IMR-90 (cell line): ENCODE data around the gene JMJD1C. TPM values are rescaled to one million over a fixed set of nuclear protein-coding genes. Genes with fewer than 3 reads are reported as not detected.
A peak's percentile ranks its signal among the peaks of the same experiment; 100 is the strongest.

Source experiments
- ATAC-seq: fragments of 200-7000 bp; cut with Tn5 transposase; 2 replicates; pipeline ENCODE4 v1.9.1; 2020; ENCODE audit warnings: low read depth, mild to moderate bottlenecking, moderate library complexity
- BruUV-seq: library from RNA; stranded (reverse); fragments of 400-500 nt; replicated peaks from 2 replicates; lab custom pipeline; 2021; lab: Mats Ljungman, UMichigan
- CTCF ChIA-PET: fragments of 300-600 bp; formaldehyde crosslinking; extraction: SDS; loops from one replicate; lab custom pipeline; 2021; ENCODE audit warnings: antibody characterized with exemption; lab: Yijun Ruan, JAX
- POLR2A ChIA-PET: fragments of 300-600 bp; sonication (Branson Sonifier 250); formaldehyde crosslinking; loops from one replicate; lab custom pipeline; 2022; ENCODE audit warnings: antibody characterized with exemption; ENCODE audit not compliant: unreplicated experiment; lab: Charles Lee
- DNase-seq: peaks from one replicate; pipeline ENCODE4 v3.0.0; 2013
- H2AFZ ChIP-seq: replicated peaks from 2 replicates; pipeline ENCODE3; 2013; ENCODE audit warnings: low read length, mild to moderate bottlenecking; ENCODE audit not compliant: poor library complexity
- H2AK5ac ChIP-seq: 2 replicates; pipeline ENCODE4 v1.6.1; 2013; ENCODE audit warnings: low read depth, low read length, inconsistent platforms
- H2AK9ac ChIP-seq: replicated peaks from 2 replicates; pipeline ENCODE3; 2013; ENCODE audit warnings: mild to moderate bottlenecking, low read depth, low read length, moderate library complexity; ENCODE audit not compliant: poor library complexity
- H2BK120ac ChIP-seq: 2 replicates; pipeline ENCODE4 v1.6.1; 2013; ENCODE audit warnings: low read depth, low read length, inconsistent platforms
- H2BK15ac ChIP-seq: 3 replicates; pipeline ENCODE4 v1.6.1; 2013; ENCODE audit warnings: low read depth, low read length, inconsistent platforms
- H2BK20ac ChIP-seq: 2 replicates; pipeline ENCODE4 v1.6.1; 2013; ENCODE audit warnings: low read depth, mild to moderate bottlenecking, inconsistent platforms, low read length, moderate library complexity
- H2BK5ac ChIP-seq: 2 replicates; pipeline ENCODE4 v1.6.1; 2013; ENCODE audit warnings: mild to moderate bottlenecking, low read depth, low read length, inconsistent platforms; ENCODE audit not compliant: poor library complexity, severe bottlenecking
- H3K14ac ChIP-seq: replicated peaks from 2 replicates; pipeline ENCODE4 v1.6.1; 2013; ENCODE audit warnings: low read depth, low read length, inconsistent platforms
- H3K18ac ChIP-seq: 2 replicates; pipeline ENCODE4 v1.6.1; 2013; ENCODE audit warnings: low read depth, low read length, control low read depth
- H3K23ac ChIP-seq: 2 replicates; pipeline ENCODE4 v1.6.1; 2013; ENCODE audit warnings: low read depth, low read length, inconsistent platforms
- H3K27ac ChIP-seq: 2 replicates; pipeline ENCODE4 v1.5.1; 2013; ENCODE audit warnings: mild to moderate bottlenecking, control low read depth, low read length; ENCODE audit not compliant: insufficient read depth
- H3K27me3 ChIP-seq: 2 replicates; pipeline ENCODE4 v1.6.1; 2013; ENCODE audit warnings: low read length; ENCODE audit not compliant: control insufficient read depth, insufficient read depth
- H3K36me3 ChIP-seq: 2 replicates; pipeline ENCODE4 v1.6.1; 2013; ENCODE audit warnings: low read length, mixed read lengths; ENCODE audit not compliant: control insufficient read depth, insufficient read depth
- H3K4ac ChIP-seq: 2 replicates; pipeline ENCODE4 v1.6.1; 2013; ENCODE audit warnings: low read depth, low read length, inconsistent platforms
- H3K4me1 ChIP-seq: 2 replicates; pipeline ENCODE4 v1.6.1; 2013; ENCODE audit warnings: low read length, mixed read lengths; ENCODE audit not compliant: control insufficient read depth, insufficient read depth
- H3K4me2 ChIP-seq: 2 replicates; pipeline ENCODE4 v1.6.1; 2013; ENCODE audit warnings: low read depth, mild to moderate bottlenecking, control low read depth, low read length, moderate library complexity
- H3K4me3 ChIP-seq: 2 replicates; pipeline ENCODE4 v1.5.1; 2013; ENCODE audit warnings: low read depth, mild to moderate bottlenecking, control low read depth, low read length, moderate library complexity; ENCODE audit not compliant: insufficient read depth
- H3K56ac ChIP-seq: 2 replicates; pipeline ENCODE4 v1.6.1; 2013; ENCODE audit warnings: low read length, inconsistent platforms; ENCODE audit not compliant: insufficient read depth; ENCODE audit errors: extremely low read depth
- H3K79me1 ChIP-seq, 2 experiments: 2 replicates each; pipeline ENCODE4 v1.6.1; 2013; ENCODE audit warnings: low read length in 2 of 2, inconsistent platforms in 1 of 2, low read depth in 1 of 2
- H3K9ac ChIP-seq: 2 replicates; pipeline ENCODE4 v1.6.1; 2013; ENCODE audit warnings: low read depth, low read length, control low read depth
- H3K9me1 ChIP-seq: 2 replicates; pipeline ENCODE4 v1.6.1; 2013; ENCODE audit warnings: low read length, inconsistent platforms; ENCODE audit not compliant: insufficient read depth
- H3K9me3 ChIP-seq: 2 replicates; pipeline ENCODE4 v1.6.1; 2013; ENCODE audit warnings: low read length; ENCODE audit not compliant: control insufficient read depth, insufficient read depth
- H4K20me1 ChIP-seq: 2 replicates; pipeline ENCODE4 v1.6.1; 2013; ENCODE audit warnings: low read length, inconsistent platforms; ENCODE audit not compliant: insufficient read depth
- H4K5ac ChIP-seq: 2 replicates; pipeline ENCODE4 v1.6.1; 2013; ENCODE audit warnings: mild to moderate bottlenecking, low read depth, low read length, control low read depth
- H4K8ac ChIP-seq, 2 experiments: 2 replicates each; pipeline ENCODE4 v1.6.1; 2013; ENCODE audit warnings: low read depth in 2 of 2, low read length in 2 of 2, control low read depth in 1 of 2, inconsistent platforms in 1 of 2
- H4K91ac ChIP-seq: 2 replicates; pipeline ENCODE4 v1.6.1; 2013; ENCODE audit warnings: low read depth, low read length, inconsistent platforms; ENCODE audit not compliant: insufficient read depth
- CHD1 ChIP-seq: IDR thresholded peaks from 2 replicates; pipeline ENCODE4 v1.6.1; 2012; ENCODE audit warnings: low read depth, low read length, improper control_type of control experiment
- ELK1 ChIP-seq: fragments of 150-350 bp; IDR thresholded peaks from 2 replicates; pipeline ENCODE4 v1.6.1; 2016; ENCODE audit warnings: low read depth, mild to moderate bottlenecking, low read length, moderate library complexity, borderline replicate concordance
- MAFK ChIP-seq: IDR thresholded peaks from 2 replicates; pipeline ENCODE4 v1.6.1; 2012; ENCODE audit warnings: low read depth, low read length, improper control_type of control experiment
- NFE2L2 ChIP-seq: fragments of 150-350 bp; IDR thresholded peaks from 2 replicates; pipeline ENCODE4 v1.6.1; 2016; ENCODE audit warnings: low read depth, mild to moderate bottlenecking, low read length
- RCOR1 ChIP-seq: IDR thresholded peaks from 2 replicates; pipeline ENCODE4 v1.6.1; 2012; ENCODE audit warnings: mild to moderate bottlenecking, low read length, improper control_type of control experiment; ENCODE audit not compliant: insufficient replicate concordance
- dilution Hi-C: fragments of 300-500 bp; cut with HindIII; formaldehyde crosslinking; loops from one replicate; pipeline ENCODE4 v1.14.3; 2018; ENCODE audit warnings: low sequenced_read_pairs; ENCODE audit not compliant: unreplicated experiment
- in situ Hi-C: fragments of 300-500 bp; cut with MboI; formaldehyde crosslinking; loops from 3 replicates; pipeline ENCODE4 v1.14.3; 2019; ENCODE audit warnings: low sequenced_read_pairs, inconsistent platforms, mixed read lengths
- intact Hi-C: fragments of 100-400 bp; cut with micrococcal nuclease; formaldehyde crosslinking; loops from 2 replicates; pipeline ENCODE4 v1.10.0; 2022
- polyA plus RNA-seq, 3 experiments: library from polyadenylated mRNA; depleted of rRNA; stranded (reverse); fragments of >200 nt; gene quantifications; 2 replicates each; pipeline ENCODE4 v1.2.3, GENCODE V29; 2012; ENCODE audit warnings: low replicate concordance in 1 of 3
- total RNA-seq: library from RNA; depleted of rRNA; stranded (reverse); fragments of >200 nt; gene quantifications from 2 replicates; pipeline ENCODE4 v1.2.3, GENCODE V29; 2012

Gene JMJD1C
- total and polyA plus RNA-seq, 2 of the 4 experiments (the other 2 are of a cell fraction) = 15.6 to 96.8 TPM

DNA sequence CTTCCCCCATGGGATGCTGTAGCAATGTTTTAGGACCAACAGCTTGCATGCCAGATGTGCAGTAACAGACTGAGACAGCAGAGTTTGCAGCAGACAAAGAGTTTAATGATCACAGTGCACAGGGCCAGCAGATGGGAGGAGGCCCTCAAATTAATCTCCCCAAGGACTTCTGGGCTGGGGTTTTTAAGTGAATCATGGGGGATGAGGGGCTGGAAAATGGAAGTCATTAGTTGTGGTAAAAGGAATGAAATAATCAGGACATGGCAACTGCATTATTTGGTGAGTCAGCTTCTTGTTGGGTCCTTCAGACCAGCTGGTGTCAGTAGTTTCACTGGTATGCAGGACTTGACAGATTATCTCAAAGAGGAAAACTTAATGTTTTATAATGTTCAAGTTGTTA, 345.2 kb downstream of the JMJD1C start:
- Histone ChIP-seq H2BK20ac (no peak overlapping the region), H2AK5ac (no peak overlapping the region), H3K14ac (no peak overlapping the region), H2AK9ac (no peak overlapping the region), H4K8ac (no peak overlapping the region), H3K27ac (no peak overlapping the region; the same call in 1 of the 2 replicates), H3K79me1 (no peaks in the 10 kb centered on the region), H3K18ac (no peak overlapping the region), H3K9me3 (no peaks in the 10 kb centered on the region), H3K36me3 (no peaks in the 10 kb centered on the region), H4K5ac (no peak overlapping the region), H3K27me3 (no peaks in the 10 kb centered on the region), H3K4me3 (no peak overlapping the region), H4K20me1 (no peaks in the 10 kb centered on the region), H2AFZ (no peak overlapping the region), H2BK15ac (no peak overlapping the region), H3K4me1 (peaks cover 7% of the 10 kb centered on the region), H3K4me2 (0 out of 2 replicates have a peak overlapping the region, but pooled peaks have one; percentile 12), H4K91ac (no peak overlapping the region), H2BK5ac (no peak overlapping the region), H3K56ac (no peak overlapping the region), H3K23ac (no peak overlapping the region), H3K9ac (no peak overlapping the region), H2BK120ac (no peak overlapping the region), H3K9me1 (no peaks in the 10 kb centered on the region), H3K4ac (no peak overlapping the region; the same call in 1 of the 2 replicates)
- DNase-seq (peak; percentile 90), ATAC-seq (peak; percentile 84)
- dilution Hi-C loops = no loop called here
- no TSS peak for BruUV-seq
- ChIA-PET POLR2A (no interaction called here), CTCF (interaction anchor here (1.6 kb wide), 1 partner anchor 37 kb away, joined by 3 read pairs; no protein-coding TSS in a partner anchor)
- in situ Hi-C loops = no loop called here
- intact Hi-C loops = no loop called here
- TF ChIP-seq NFE2L2 (0 out of 2 replicates have a peak, but pooled peaks have one; percentile 18), RCOR1 (peak; percentile 22), MAFK (peak; percentile 67), CHD1 (no peak), ELK1 (no peak)
